Prostate gland (tissue), 2 donors: Measurements from ENCODE around the gene ZFR.

ENCODE experiments used
- CTCF ChIP-seq, 4 experiments: fragments of 200-600 bp in 2 of 4; fragments of 450-650 bp in 2 of 4; sonication (generic) in 2 of 4; IDR thresholded peaks; 1 replicate in 3 of 4; 2 replicates in 1 of 4; pipeline ENCODE4 v1.5.1; 2016 to 2019; ENCODE audit warnings: antibody characterized with exemption in 4 of 4, mild to moderate bottlenecking in 2 of 4, moderate library complexity in 2 of 4
- POLR2A ChIP-seq: fragments of 450-650 bp; IDR thresholded peaks from one replicate; pipeline ENCODE4 v1.6.1; 2016; ENCODE audit warnings: antibody characterized with exemption, mild to moderate bottlenecking
- POLR2AphosphoS5 ChIP-seq: sonication (generic); formaldehyde crosslinking; IDR thresholded peaks from one replicate; pipeline ENCODE4 v1.6.1; 2017; ENCODE audit warnings: antibody characterized with exemption

GRCh38 chr5:32432633-32433032 is 11.9 kb downstream of the ZFR start:
- TF ChIP-seq CTCF (IDR thresholded peaks at IDR 0.05) (no peak), POLR2AphosphoS5 (no peak), POLR2A (no peak)
